H1 (cell line): Measurements from ENCODE around the gene STEAP1B. TPM values are rescaled to one million over a fixed set of nuclear protein-coding genes. Genes with fewer than 3 reads are reported as not detected.

Experiments used
- CTCF ChIA-PET: fragments of 300-600 bp; sonication (Branson Sonifier 250); formaldehyde crosslinking; loops from one replicate; lab custom pipeline; 2021; ENCODE audit not compliant: partially characterized antibody; lab: Charles Lee
- POLR2A ChIA-PET: fragments of 300-600 bp; sonication (Branson Sonifier 250); formaldehyde crosslinking; loops from one replicate; lab custom pipeline; 2021; ENCODE audit warnings: inconsistent platforms; ENCODE audit not compliant: partially characterized antibody; lab: Charles Lee
- DNase-seq, 2 experiments: peaks; one replicate each; pipeline versions ENCODE4 v3.0.0 to v3.0.0-alpha.2; 2010 to 2022; ENCODE audit warnings: low spot score in 2 of 2, low read depth in 1 of 2, mixed read lengths in 1 of 2
- FAIRE-seq: peaks from 2 replicates; lab custom pipeline; 2011; peaks lifted over from hg19 to GRCh38; lab: Jason Lieb, UNC
- H2AFZ ChIP-seq: 2 replicates; pipeline ENCODE4 v1.8.1; 2012; ENCODE audit warnings: low read length, inconsistent platforms
- H2AK5ac ChIP-seq: 2 replicates; pipeline ENCODE4 v1.6.1; 2013; ENCODE audit warnings: low read depth, low read length
- H2BK120ac ChIP-seq: replicated peaks from 2 replicates; pipeline ENCODE3; 2013; ENCODE audit warnings: low read depth, low read length, inconsistent platforms
- H2BK12ac ChIP-seq: 2 replicates; pipeline ENCODE4 v1.6.1; 2013; ENCODE audit warnings: low read depth, low read length
- H2BK15ac ChIP-seq: 2 replicates; pipeline ENCODE4 v1.6.1; 2013; ENCODE audit warnings: low read length
- H2BK20ac ChIP-seq: 2 replicates; pipeline ENCODE4 v1.6.1; 2013; ENCODE audit warnings: low read length
- H2BK5ac ChIP-seq: 2 replicates; pipeline ENCODE4 v1.6.1; 2013; ENCODE audit warnings: low read depth, low read length
- H3K14ac ChIP-seq: 2 replicates; pipeline ENCODE4 v1.6.1; 2013; ENCODE audit warnings: inconsistent platforms; ENCODE audit not compliant: insufficient read length
- H3K18ac ChIP-seq: 2 replicates; pipeline ENCODE4 v1.6.1; 2013; ENCODE audit warnings: low read length; ENCODE audit errors: extremely low read depth
- H3K23ac ChIP-seq: 2 replicates; pipeline ENCODE4 v1.6.1; 2013; ENCODE audit warnings: inconsistent platforms; ENCODE audit not compliant: insufficient read length
- H3K23me2 ChIP-seq: 2 replicates; pipeline ENCODE4 v1.6.1; 2013; ENCODE audit warnings: low read depth, low read length
- H3K27ac ChIP-seq: 2 replicates; pipeline ENCODE4 v1.6.1; 2011; ENCODE audit warnings: low read depth, low read length, inconsistent platforms
- H3K27me3 ChIP-seq, 4 experiments: replicated peaks in 1 of 4; 1 replicate in 1 of 4; 2 replicates in 3 of 4; pipeline versions ENCODE4 v1.6.1 to v1.8.1; 2011 to 2013; ENCODE audit warnings: low read length in 3 of 4, mild to moderate bottlenecking in 3 of 4, inconsistent platforms in 2 of 4, mixed read lengths in 2 of 4, moderate library complexity in 1 of 4; ENCODE audit not compliant: control insufficient read depth in 3 of 4, insufficient read depth in 3 of 4; ENCODE audit errors: extremely low read depth in 1 of 4
- H3K36me3 ChIP-seq, 4 experiments: 2 replicates each; pipeline versions ENCODE4 v1.6.1 to v1.8.1; 2011 to 2013; ENCODE audit warnings: mild to moderate bottlenecking in 4 of 4, low read length in 3 of 4, moderate library complexity in 2 of 4, control low read depth in 1 of 4, inconsistent platforms in 1 of 4; ENCODE audit not compliant: insufficient read depth in 4 of 4, control insufficient read depth in 2 of 4
- H3K4ac ChIP-seq: replicated peaks from 2 replicates; pipeline ENCODE3; 2013; ENCODE audit warnings: low read length, low read depth, mixed read lengths, inconsistent platforms; ENCODE audit not compliant: insufficient read length
- H3K4me1 ChIP-seq, 4 experiments: replicated peaks in 1 of 4; 1 replicate in 1 of 4; 2 replicates in 3 of 4; pipeline versions ENCODE4 v1.6.1 to v1.8.1; 2011 to 2013; ENCODE audit warnings: low read length in 3 of 4, inconsistent platforms in 2 of 4, mixed read lengths in 1 of 4; ENCODE audit not compliant: insufficient read depth in 4 of 4, control insufficient read depth in 3 of 4
- H3K4me2 ChIP-seq, 2 experiments: 2 replicates each; pipeline versions ENCODE4 v1.6.1 to v1.8.1; 2011 to 2013; ENCODE audit warnings: low read depth in 2 of 2, low read length in 2 of 2, control low read depth in 1 of 2, inconsistent platforms in 1 of 2, mild to moderate bottlenecking in 1 of 2; ENCODE audit not compliant: insufficient read depth in 1 of 2
- H3K4me3 ChIP-seq, 4 experiments: fragments of 200-600, 300-600 bp in 1 of 4; sonication (generic), shearing (Covaris generic), sonication (Bioruptor Twin) in 1 of 4; 2 replicates each; pipeline versions ENCODE4 v1.5.1 to v1.8.1; 2011 to 2016; ENCODE audit warnings: low read length in 4 of 4, low read depth in 3 of 4, control low read depth in 2 of 4, inconsistent platforms in 2 of 4, mild to moderate bottlenecking in 2 of 4, mixed read lengths in 1 of 4, moderate library complexity in 1 of 4; ENCODE audit not compliant: insufficient read depth in 2 of 4; ENCODE audit errors: extremely low read depth in 1 of 4
- H3K56ac ChIP-seq: replicated peaks from 2 replicates; pipeline ENCODE3; 2013; ENCODE audit warnings: low read depth, mild to moderate bottlenecking, mixed read lengths, low read length, inconsistent platforms; ENCODE audit not compliant: insufficient read length
- H3K79me1 ChIP-seq: 2 replicates; pipeline ENCODE4 v1.6.1; 2013; ENCODE audit warnings: low read depth, low read length, control low read depth
- H3K79me2 ChIP-seq, 2 experiments: 2 replicates each; pipeline versions ENCODE4 v1.6.1 to v1.8.1; 2012 to 2013; ENCODE audit warnings: low read length in 2 of 2, mild to moderate bottlenecking in 2 of 2, inconsistent platforms in 1 of 2; ENCODE audit not compliant: insufficient read depth in 2 of 2, control insufficient read depth in 1 of 2
- H3K9ac ChIP-seq, 4 experiments: replicated peaks in 1 of 4; 1 replicate in 1 of 4; 2 replicates in 3 of 4; pipeline versions ENCODE4 v1.6.1 to v1.8.1; 2011 to 2013; ENCODE audit warnings: low read depth in 3 of 4, low read length in 3 of 4, control low read depth in 2 of 4, mild to moderate bottlenecking in 2 of 4, moderate library complexity in 2 of 4, inconsistent platforms in 1 of 4; ENCODE audit errors: extremely low read depth in 1 of 4
- H3K9me3 ChIP-seq, 2 experiments: 2 replicates each; pipeline versions ENCODE4 v1.6.1 to v1.8.1; 2012 to 2013; ENCODE audit warnings: mild to moderate bottlenecking in 2 of 2, moderate library complexity in 2 of 2, control low read depth in 1 of 2, inconsistent platforms in 1 of 2, low read depth in 1 of 2, low read length in 1 of 2, mixed read lengths in 1 of 2; ENCODE audit not compliant: insufficient read depth in 2 of 2
- H4K20me1 ChIP-seq, 2 experiments: replicated peaks in 1 of 2; 2 replicates each; pipeline versions ENCODE3 to v1.8.1; 2011 to 2013; ENCODE audit warnings: inconsistent platforms in 2 of 2, low read length in 2 of 2, mild to moderate bottlenecking in 1 of 2; ENCODE audit not compliant: insufficient read depth in 2 of 2, control insufficient read depth in 1 of 2
- H4K5ac ChIP-seq: 2 replicates; pipeline ENCODE4 v1.6.1; 2013; ENCODE audit warnings: low read length, low read depth, mixed read lengths, inconsistent platforms; ENCODE audit not compliant: insufficient read length
- H4K8ac ChIP-seq: 2 replicates; pipeline ENCODE4 v1.8.0; 2013; ENCODE audit warnings: mild to moderate bottlenecking, moderate library complexity, low read length, inconsistent platforms; ENCODE audit not compliant: insufficient read depth; ENCODE audit errors: extremely low read depth
- H4K91ac ChIP-seq: replicated peaks from 2 replicates; pipeline ENCODE3; 2013; ENCODE audit warnings: low read length, mixed read lengths, inconsistent platforms; ENCODE audit not compliant: insufficient read length
- BACH1 ChIP-seq: IDR thresholded peaks from 2 replicates; pipeline ENCODE4 v1.6.1; 2012; ENCODE audit warnings: low read length, improper control_type of control experiment
- BCL11A ChIP-seq, 2 experiments: IDR thresholded peaks; one replicate each; pipeline ENCODE4 v1.6.1; 2011; ENCODE audit warnings: low read depth in 2 of 2, low read length in 2 of 2, mild to moderate bottlenecking in 2 of 2
- CHD1 ChIP-seq: IDR thresholded peaks from 2 replicates; pipeline ENCODE4 v1.6.1; 2012; ENCODE audit warnings: low read depth, low read length, improper control_type of control experiment
- CREB1 ChIP-seq: IDR thresholded peaks from 2 replicates; pipeline ENCODE4 v1.6.1; 2012; ENCODE audit warnings: inconsistent platforms
- EGR1 ChIP-seq: IDR thresholded peaks from 2 replicates; pipeline ENCODE4 v1.6.1; 2011; ENCODE audit warnings: low read depth, low read length, borderline replicate concordance
- FOSL1 ChIP-seq: IDR thresholded peaks from 2 replicates; pipeline ENCODE4 v1.6.1; 2011; ENCODE audit warnings: mild to moderate bottlenecking, low read depth, low read length, moderate library complexity; ENCODE audit not compliant: insufficient read depth
- POLR2A ChIP-seq, 2 experiments: IDR thresholded peaks; 1 replicate in 1 of 2; 2 replicates in 1 of 2; pipeline ENCODE4 v1.6.1; 2011; ENCODE audit warnings: low read depth in 2 of 2, low read length in 2 of 2, mild to moderate bottlenecking in 2 of 2; ENCODE audit errors: control extremely low read depth in 1 of 2
- RXRA ChIP-seq: IDR thresholded peaks from 2 replicates; pipeline ENCODE4 v1.6.1; 2011; ENCODE audit warnings: low read depth, mild to moderate bottlenecking, low read length, moderate library complexity; ENCODE audit not compliant: insufficient read depth
- SIX5 ChIP-seq: IDR thresholded peaks from 2 replicates; pipeline ENCODE4 v1.6.1; 2011; ENCODE audit warnings: mild to moderate bottlenecking, low read depth, low read length
- SP1 ChIP-seq: IDR thresholded peaks from 2 replicates; pipeline ENCODE4 v1.6.1; 2011; ENCODE audit warnings: low read depth, low read length
- SP4 ChIP-seq: IDR thresholded peaks from 2 replicates; pipeline ENCODE4 v1.6.1; 2012; ENCODE audit warnings: low read length, inconsistent platforms
- TBP ChIP-seq: IDR thresholded peaks from 2 replicates; pipeline ENCODE4 v1.6.1; 2011; ENCODE audit warnings: low read depth, low read length, improper control_type of control experiment
- TEAD4 ChIP-seq: IDR thresholded peaks from 2 replicates; pipeline ENCODE4 v1.6.1; 2012; ENCODE audit warnings: low read depth, low read length, inconsistent platforms, mixed read lengths
- YY1 ChIP-seq: IDR thresholded peaks from 2 replicates; pipeline ENCODE4 v1.6.1; 2011; ENCODE audit warnings: low read depth, mild to moderate bottlenecking, low read length
- ZNF274 ChIP-seq: IDR thresholded peaks from 2 replicates; pipeline ENCODE4 v1.7.0; 2012; ENCODE audit warnings: low read length, borderline replicate concordance; ENCODE audit errors: extremely low read depth
- polyA plus RNA-seq, 7 experiments: library from polyadenylated mRNA; depleted of rRNA in 3 of 7; stranded (reverse) in 5 of 7; unstranded in 2 of 7; fragments of >200 nt in 5 of 7; fragments of 200-250 nt in 2 of 7; gene quantifications; 1 replicate in 5 of 7; 2 replicates in 1 of 7; 4 replicates in 1 of 7; pipeline versions ENCODE4 v1.2.1 to v1.2.3, GENCODE V29; 2011 to 2013; ENCODE audit warnings: missing spikeins in 2 of 7, mixed read lengths in 2 of 7
- total RNA-seq: library from RNA; stranded (reverse); fragmentation: NEBNext Ultra II Directional; extraction: Animal tissue kit (Norgen Biotek cat#: 25700); gene quantifications from 2 replicates; pipeline ENCODE4 v1.2.1, GENCODE V29; 2021
- TF ChIP-seq, protein P1 (sequence below), 3 experiments: IDR thresholded peaks; 1 replicate in 2 of 3; 2 replicates in 1 of 3; pipeline versions ENCODE4 v1.5.1 to v1.6.1; 2011; ENCODE audit warnings: low read length in 3 of 3, mild to moderate bottlenecking in 3 of 3, inconsistent platforms in 2 of 3, low read depth in 1 of 3, moderate library complexity in 1 of 3; ENCODE audit not compliant: insufficient read depth in 1 of 3; ENCODE audit errors: control extremely low read depth in 1 of 3

Gene STEAP1B
- total and polyA plus RNA-seq, 2 of the 8 experiments (the other 6 are each of a cell fraction or from before 2014, with no cell fraction given): 5.4 to 8.7 TPM

DNA sequence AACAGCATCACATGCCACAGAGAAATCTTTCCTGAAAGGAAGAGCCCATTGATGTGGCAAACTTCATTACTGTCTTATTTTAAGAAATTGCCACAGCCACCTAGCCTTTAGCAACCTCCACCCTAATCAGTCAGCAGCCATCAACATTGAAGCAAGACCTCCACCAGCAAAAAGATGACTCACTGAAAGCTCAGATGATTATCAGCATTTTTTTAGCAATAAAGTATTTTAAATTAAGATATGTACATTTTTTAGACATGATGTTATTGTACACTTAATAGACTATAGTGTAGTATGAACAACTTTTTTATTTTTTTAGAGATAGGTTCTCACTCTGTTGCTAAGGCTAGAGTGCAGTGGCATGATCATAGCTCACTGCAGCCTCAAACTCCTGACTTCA, 14.8 kb downstream of the STEAP1B start:
- Histone ChIP-seq H3K14ac (no peak overlapping the region), H3K4ac (no peak overlapping the region), H3K9me3 (no peaks in the 10 kb centered on the region), H2BK15ac (no peak overlapping the region), H2AK5ac (no peak overlapping the region), H3K36me3 (no peaks in the 10 kb centered on the region), H3K79me2 (no peaks in the 10 kb centered on the region), H2AFZ (no peak overlapping the region), H3K4me3 (no peak overlapping the region), H3K79me1 (no peaks in the 10 kb centered on the region), H4K20me1 (no peaks in the 10 kb centered on the region), H4K8ac (no peak overlapping the region), H2BK20ac (no peak overlapping the region), H4K91ac (no peak overlapping the region), H4K5ac (no peak overlapping the region), H3K56ac (no peak overlapping the region), H3K4me2 (no peak overlapping the region), H2BK12ac (no peak overlapping the region), H3K23ac (no peak overlapping the region), H2BK5ac (no peak overlapping the region), H3K4me1 (peaks cover 4 to 10% (median 8%) of the 10 kb centered on the region in 4 experiments; a peak in 6 of 7 replicates), H3K23me2 (no peaks in the 10 kb centered on the region), H3K9ac (no peak overlapping the region), H3K27ac (no peak overlapping the region), H3K18ac (no peak overlapping the region), H3K27me3 (no peaks in the 10 kb centered on the region), H2BK120ac (no peak overlapping the region)
- FAIRE-seq (no peak), DNase-seq (no peak)
- POLR2A ChIA-PET: no interaction called here
- CTCF ChIA-PET: interaction anchor here (0.8 to 6.5 kb wide), 4 partner anchors 10 to 374 kb away, joined by 3 to 81 read pairs (median 3); no protein-coding TSS in a partner anchor
- TF ChIP-seq ZNF274: no peak
- TF ChIP-seq CHD1: no peak
- TF ChIP-seq YY1: no peak
- TF ChIP-seq TBP: no peak
- TF ChIP-seq, protein P1, sequence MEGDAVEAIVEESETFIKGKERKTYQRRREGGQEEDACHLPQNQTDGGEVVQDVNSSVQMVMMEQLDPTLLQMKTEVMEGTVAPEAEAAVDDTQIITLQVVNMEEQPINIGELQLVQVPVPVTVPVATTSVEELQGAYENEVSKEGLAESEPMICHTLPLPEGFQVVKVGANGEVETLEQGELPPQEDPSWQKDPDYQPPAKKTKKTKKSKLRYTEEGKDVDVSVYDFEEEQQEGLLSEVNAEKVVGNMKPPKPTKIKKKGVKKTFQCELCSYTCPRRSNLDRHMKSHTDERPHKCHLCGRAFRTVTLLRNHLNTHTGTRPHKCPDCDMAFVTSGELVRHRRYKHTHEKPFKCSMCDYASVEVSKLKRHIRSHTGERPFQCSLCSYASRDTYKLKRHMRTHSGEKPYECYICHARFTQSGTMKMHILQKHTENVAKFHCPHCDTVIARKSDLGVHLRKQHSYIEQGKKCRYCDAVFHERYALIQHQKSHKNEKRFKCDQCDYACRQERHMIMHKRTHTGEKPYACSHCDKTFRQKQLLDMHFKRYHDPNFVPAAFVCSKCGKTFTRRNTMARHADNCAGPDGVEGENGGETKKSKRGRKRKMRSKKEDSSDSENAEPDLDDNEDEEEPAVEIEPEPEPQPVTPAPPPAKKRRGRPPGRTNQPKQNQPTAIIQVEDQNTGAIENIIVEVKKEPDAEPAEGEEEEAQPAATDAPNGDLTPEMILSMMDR (IDR thresholded peaks at IDR 0.05; ENCODE audit: control extremely low read depth in 1 of 3, insufficient read depth in 1 of 3, low read depth in 1 of 3, low read length in 3 of 3): no peak
- TF ChIP-seq CREB1: no peak
- no peak for TF ChIP-seq BACH1
- TF ChIP-seq BCL11A (IDR thresholded peaks at IDR 0.05; ENCODE audit: low read depth in 2 of 2, low read length in 2 of 2): no peak
- no peak for TF ChIP-seq RXRA
- no peak for TF ChIP-seq FOSL1
- no peak for TF ChIP-seq SIX5
- TF ChIP-seq SP4: no peak
- TF ChIP-seq SP1: no peak
- no peak for TF ChIP-seq TEAD4
- TF ChIP-seq EGR1: no peak
- no peak for TF ChIP-seq POLR2A (IDR thresholded peaks at IDR 0.05; ENCODE audit: control extremely low read depth in 1 of 2, low read depth in 2 of 2, low read length in 2 of 2)
